Islet of Langerhans (tissue), 1 donor: ENCODE results near the gene CCDC33.

ENCODE experiments used
- FAIRE-seq: peaks from one replicate; lab custom pipeline; 2011; peaks lifted over from hg19 to GRCh38; lab: Jason Lieb, UNC

CCDC33 gene

GRCh38 chr15:74383286-74383685 lies 147.2 kb downstream of the CCDC33 start:
- FAIRE-seq = no peak

- FAIRE-seq = no peak
Measured at GRCh38 chr15:74383695-74384565, 147.8 kb downstream of the CCDC33 start.

DNA sequence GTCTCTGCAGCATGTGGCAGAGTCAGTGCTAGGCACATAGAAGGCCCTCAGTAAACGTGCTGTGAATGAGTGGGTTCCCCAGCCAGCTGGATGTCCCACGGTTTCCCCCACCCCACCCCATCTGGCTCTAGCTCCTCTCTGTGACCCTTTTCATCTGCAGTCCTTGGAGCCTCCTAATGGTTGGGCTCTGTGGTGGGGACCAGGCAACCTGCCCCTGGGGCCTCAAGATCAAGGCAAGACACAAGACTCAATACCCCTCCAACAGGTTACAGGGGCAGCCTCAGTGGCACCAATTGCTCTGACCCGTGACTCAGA lies 148.4 kb downstream of the CCDC33 start:
- FAIRE-seq = no peak

DNA sequence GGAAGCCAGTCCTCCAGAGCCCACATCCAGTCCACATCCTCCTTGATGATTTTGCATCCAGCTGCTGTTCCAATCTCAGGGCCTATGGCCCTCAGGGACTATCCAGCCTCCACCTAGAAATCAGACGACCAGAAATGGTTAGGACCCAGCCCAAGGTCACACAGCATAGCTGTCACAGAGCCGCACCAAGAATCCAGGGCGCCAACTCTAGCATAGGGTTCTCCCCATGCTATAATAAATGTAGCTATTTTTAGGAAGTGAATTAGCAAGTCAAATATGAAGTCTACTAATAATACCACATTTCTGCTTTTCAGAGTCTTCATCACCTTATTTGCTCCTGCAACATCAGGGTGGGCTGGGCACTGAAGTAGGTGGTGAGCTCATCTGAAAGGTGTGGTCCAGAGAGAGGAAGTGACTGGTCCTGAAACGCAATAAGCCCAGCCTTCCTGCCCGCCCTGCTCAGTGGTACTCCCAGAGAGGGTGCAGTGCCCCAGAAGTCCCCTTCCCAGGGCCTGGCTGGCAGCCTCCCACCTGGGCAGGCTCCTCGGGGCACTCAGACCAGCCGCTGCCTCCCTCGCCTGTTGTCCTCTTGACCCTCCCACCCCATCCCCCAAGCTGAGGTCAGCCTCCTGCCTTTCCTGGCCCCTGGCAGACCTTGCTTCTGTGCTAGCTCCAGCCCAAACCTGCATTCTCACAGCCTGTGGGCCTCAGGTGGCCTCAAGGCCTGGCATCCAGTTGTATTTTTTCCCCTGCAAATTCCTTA lies 148.9 kb downstream of the CCDC33 start:
- FAIRE-seq = no peak

GRCh38 chr15:74385733-74386132 lies 149.6 kb downstream of the CCDC33 start:
- FAIRE-seq = no peak
